ENCODE measurements around the gene CA10.

DNA sequence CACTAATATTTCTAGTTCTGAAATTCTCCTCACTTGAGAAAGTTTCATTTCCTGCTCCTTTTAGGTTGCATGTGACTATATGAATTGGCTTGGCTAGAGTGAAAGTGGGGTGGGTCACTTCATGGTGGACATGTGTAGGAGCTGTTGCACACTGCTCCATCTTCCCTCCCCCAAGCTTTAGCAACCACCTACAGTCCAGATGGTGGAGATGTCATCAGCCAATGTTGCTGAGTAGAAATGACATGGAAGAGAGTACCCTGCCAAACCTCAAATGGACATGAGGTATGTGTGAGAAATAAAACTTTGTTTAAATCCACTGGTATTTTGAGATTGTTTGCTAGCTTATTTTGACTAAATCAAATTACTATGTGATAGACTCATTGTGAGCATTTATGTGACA lies 281.5 kb downstream of the CA10 start:
- TF ChIP-seq, protein P1, sequence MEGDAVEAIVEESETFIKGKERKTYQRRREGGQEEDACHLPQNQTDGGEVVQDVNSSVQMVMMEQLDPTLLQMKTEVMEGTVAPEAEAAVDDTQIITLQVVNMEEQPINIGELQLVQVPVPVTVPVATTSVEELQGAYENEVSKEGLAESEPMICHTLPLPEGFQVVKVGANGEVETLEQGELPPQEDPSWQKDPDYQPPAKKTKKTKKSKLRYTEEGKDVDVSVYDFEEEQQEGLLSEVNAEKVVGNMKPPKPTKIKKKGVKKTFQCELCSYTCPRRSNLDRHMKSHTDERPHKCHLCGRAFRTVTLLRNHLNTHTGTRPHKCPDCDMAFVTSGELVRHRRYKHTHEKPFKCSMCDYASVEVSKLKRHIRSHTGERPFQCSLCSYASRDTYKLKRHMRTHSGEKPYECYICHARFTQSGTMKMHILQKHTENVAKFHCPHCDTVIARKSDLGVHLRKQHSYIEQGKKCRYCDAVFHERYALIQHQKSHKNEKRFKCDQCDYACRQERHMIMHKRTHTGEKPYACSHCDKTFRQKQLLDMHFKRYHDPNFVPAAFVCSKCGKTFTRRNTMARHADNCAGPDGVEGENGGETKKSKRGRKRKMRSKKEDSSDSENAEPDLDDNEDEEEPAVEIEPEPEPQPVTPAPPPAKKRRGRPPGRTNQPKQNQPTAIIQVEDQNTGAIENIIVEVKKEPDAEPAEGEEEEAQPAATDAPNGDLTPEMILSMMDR (IDR thresholded peaks at IDR 0.05; ENCODE audit: low read depth, low read length, poor library complexity, severe bottlenecking): no peak
- no peak for TF ChIP-seq EZH2phosphoT487 (IDR thresholded peaks at IDR 0.05; ENCODE audit: borderline replicate concordance, low read length)

All from DOHH2 (cell line).